Measurements from ENCODE around the gene HINFP. TPM values are rescaled to one million over a fixed set of nuclear protein-coding genes. Genes with fewer than 3 reads are reported as not detected.

Gene HINFP
- total RNA-seq, 1 donor from 2014 or later: 22.1 TPM

- TF ChIP-seq POLR2A (IDR thresholded peaks at IDR 0.05) (no peak), CTCF (IDR thresholded peaks at IDR 0.05) (no peak), POLR2AphosphoS5 (IDR thresholded peaks at IDR 0.05; ENCODE audit: insufficient read depth in 1 of 2, low read depth in 1 of 2) (no peak)
- H3K9me3 ChIP-seq: no peaks in the 10 kb centered on the region
- no peak for DNase-seq (ENCODE audit: extremely low spot score in 2 of 2)
- H3K27me3 ChIP-seq: no peaks in the 10 kb centered on the region
- peaks cover 24% of the 10 kb centered on the region for H3K4me1 ChIP-seq
- intact Hi-C loops (cut with DNase I): no loop called here
- H3K27ac ChIP-seq: no peak overlapping the region
- H3K4me3 ChIP-seq: no peak overlapping the region
- peaks cover 0 to 16% of the 10 kb centered on the region in 2 donors for H3K36me3 ChIP-seq
Observed at GRCh38 chr11:119118227-119118626, 3.2 kb upstream of the HINFP start.

- no peak for DNase-seq (ENCODE audit: extremely low spot score in 2 of 2)
- Histone ChIP-seq H3K4me1 (peaks cover 24% of the 10 kb centered on the region), H3K9me3 (no peaks in the 10 kb centered on the region), H3K4me3 (no peak overlapping the region), H3K36me3 (peaks cover 0 to 13% of the 10 kb centered on the region in 2 donors), H3K27ac (no peak overlapping the region), H3K27me3 (no peaks in the 10 kb centered on the region)
- no peak for TF ChIP-seq POLR2AphosphoS5 (IDR thresholded peaks at IDR 0.05; ENCODE audit: insufficient read depth in 1 of 2, low read depth in 1 of 2)
- TF ChIP-seq CTCF (IDR thresholded peaks at IDR 0.05): no peak
- TF ChIP-seq POLR2A (IDR thresholded peaks at IDR 0.05): no peak
- intact Hi-C loops (cut with DNase I): no loop called here
Observed at GRCh38 chr11:119118946-119119345, 2.4 kb upstream of the HINFP start.

GRCh38 chr11:119120639-119121007, 757 bp upstream of the HINFP start:
- no peak for DNase-seq (ENCODE audit: extremely low spot score in 2 of 2)
- Histone ChIP-seq H3K4me1 (peaks cover 24% of the 10 kb centered on the region), H3K27ac (peak overlapping the region; percentile 76), H3K9me3 (no peaks in the 10 kb centered on the region), H3K27me3 (no peaks in the 10 kb centered on the region), H3K36me3 (peaks cover 0 to 14% of the 10 kb centered on the region in 2 donors), H3K4me3 (peak overlapping the region; percentile 78 to 94)
- TF ChIP-seq POLR2AphosphoS5 (IDR thresholded peaks at IDR 0.05; ENCODE audit: insufficient read depth in 1 of 2, low read depth in 1 of 2) (no peak), CTCF (IDR thresholded peaks at IDR 0.05) (no peak), POLR2A (IDR thresholded peaks at IDR 0.05) (no peak)
- intact Hi-C loops (cut with DNase I): no loop called here

- TF ChIP-seq POLR2AphosphoS5 (IDR thresholded peaks at IDR 0.05; ENCODE audit: insufficient read depth in 1 of 2, low read depth in 1 of 2) (no peak), POLR2A (IDR thresholded peaks at IDR 0.05) (no peak), CTCF (IDR thresholded peaks at IDR 0.05) (no peak)
- intact Hi-C loops (cut with DNase I): no loop called here
- H3K4me1 ChIP-seq: peaks cover 24% of the 10 kb centered on the region
Observed at GRCh38 chr11:119121811-119122124, 388 bp downstream of the HINFP start.

GRCh38 chr11:119125821-119126220, 4.4 kb downstream of the HINFP start:
- TF ChIP-seq POLR2A (IDR thresholded peaks at IDR 0.05) (no peak), CTCF (IDR thresholded peaks at IDR 0.05) (no peak), POLR2AphosphoS5 (IDR thresholded peaks at IDR 0.05; ENCODE audit: insufficient read depth in 1 of 2, low read depth in 1 of 2) (no peak)
- H3K9me3 ChIP-seq: no peaks in the 10 kb centered on the region
- no peak overlapping the region for H3K4me3 ChIP-seq
- H3K36me3 ChIP-seq: peaks cover 0 to 32% of the 10 kb centered on the region in 2 donors
- H3K27ac ChIP-seq: no peak overlapping the region
- DNase-seq (ENCODE audit: extremely low spot score in 2 of 2): no peak
- H3K4me1 ChIP-seq: peaks cover 18% of the 10 kb centered on the region
- intact Hi-C loops (cut with DNase I): no loop called here
- H3K27me3 ChIP-seq: no peaks in the 10 kb centered on the region

More at GRCh38 chr11:119121811-119122124, 388 bp downstream of the HINFP start:
- no peaks in the 10 kb centered on the region for H3K27me3 ChIP-seq
- peak overlapping the region; percentile 72 for H3K27ac ChIP-seq
- H3K4me3 ChIP-seq: peak overlapping the region; percentile 78 to 94
- H3K9me3 ChIP-seq: no peaks in the 10 kb centered on the region
- peaks cover 0 to 14% of the 10 kb centered on the region in 2 donors for H3K36me3 ChIP-seq
- no peak for DNase-seq (ENCODE audit: extremely low spot score in 2 of 2)
